Gastrocnemius medialis (tissue), 4 donors: Measurements from ENCODE around the gene POLD3. TPM values are rescaled to one million over a fixed set of nuclear protein-coding genes. Genes with fewer than 3 reads are reported as not detected.

Experiments
- ATAC-seq, 2 donors: fragments of 150-250 bp; one replicate each; pipeline ENCODE4 v1.9.1; 2016
- DNase-seq, 2 donors: peaks; one replicate each; pipeline ENCODE4 v3.0.0-alpha.2; 2019
- H3K27ac ChIP-seq, 4 donors: fragments of 200-600 bp; sonication (generic); 1 replicate in 1 of 4; 2 replicates in 3 of 4; pipeline ENCODE4 v1.5.1; 2016 to 2018; ENCODE audit warnings: mild to moderate bottlenecking in 2 of 4, moderate library complexity in 1 of 4
- H3K27me3 ChIP-seq, 3 donors: fragments of 200-600 bp; sonication (generic) in 2 of 3; 1 replicate in 1 of 3; 2 replicates in 2 of 3; pipeline versions ENCODE4 v1.5.1 to v1.6.0; 2016 to 2019; ENCODE audit warnings: mild to moderate bottlenecking in 1 of 3, moderate library complexity in 1 of 3
- H3K36me3 ChIP-seq, 2 donors: fragments of 200-600 bp; sonication (generic) in 1 of 2; one replicate each; pipeline ENCODE4 v1.5.1; 2017 to 2018
- H3K4me1 ChIP-seq, 2 donors: fragments of 200-600 bp; sonication (generic) in 1 of 2; one replicate each; pipeline ENCODE4 v1.5.1; 2016 to 2017; ENCODE audit warnings: mild to moderate bottlenecking in 2 of 2
- H3K4me3 ChIP-seq, 4 donors: fragments of 200-600 bp; sonication (generic) in 3 of 4; 1 replicate in 1 of 4; 2 replicates in 3 of 4; pipeline ENCODE4 v1.5.1; 2016 to 2019; ENCODE audit warnings: mild to moderate bottlenecking in 2 of 4
- H3K9me3 ChIP-seq, 3 donors: fragments of 200-600 bp; sonication (generic) in 2 of 3; 1 replicate in 1 of 3; 2 replicates in 2 of 3; pipeline ENCODE4 v1.5.1; 2016 to 2019
- CTCF ChIP-seq, 5 experiments: fragments of 450-650 bp in 3 of 5; fragments of 200-600 bp in 2 of 5; sonication (generic) in 2 of 5; IDR thresholded peaks in 4 of 5; conservative IDR thresholded peaks in 1 of 5; 1 replicate in 4 of 5; 2 replicates in 1 of 5; pipeline ENCODE4 v1.5.1; 2016 to 2019; ENCODE audit warnings: antibody characterized with exemption in 5 of 5, mild to moderate bottlenecking in 3 of 5, moderate library complexity in 3 of 5
- POLR2A ChIP-seq, 2 donors: fragments of 450-650 bp; IDR thresholded peaks; one replicate each; pipeline ENCODE4 v1.6.1; 2017; ENCODE audit warnings: antibody characterized with exemption in 2 of 2, mild to moderate bottlenecking in 2 of 2, moderate library complexity in 2 of 2
- in situ Hi-C, 4 donors: fragments of 200-750 bp; cut with MboI; loops; one replicate each; pipeline versions ENCODE4 v1.15.0 to v1.8.0; 2017; ENCODE audit warnings: low sequenced_read_pairs in 4 of 4
- intact Hi-C: fragments of 100-400 bp; cut with DNase I; formaldehyde crosslinking; loops from one replicate; pipeline ENCODE4 v1.15.1; 2023; ENCODE audit warnings: low total_unique reads
- total RNA-seq, 4 donors: library from RNA; depleted of rRNA; stranded (reverse); fragments of >200 nt; gene quantifications; one replicate each; pipeline versions ENCODE4 v1.1.0 to v1.2.3, GENCODE V29; 2016

The POLD3 gene
- total RNA-seq, 4 donors from 2014 or later, result 4.6 to 6.4 (median 5.8) TPM

- TF ChIP-seq CTCF (IDR thresholded peaks at IDR 0.05 in 4 of 5, conservative IDR thresholded peaks at IDR 0.05 in 1 of 5), result no peak
- Histone ChIP-seq H3K27ac (no peak overlapping the region), H3K4me1 (no peaks in the 10 kb centered on the region), H3K27me3 (no peaks in the 10 kb centered on the region), H3K36me3 (peaks cover 0 to 10% of the 10 kb centered on the region in 2 donors), H3K9me3 (no peaks in the 10 kb centered on the region), H3K4me3 (no peak overlapping the region)
- peak; percentile 46 to 64 for ATAC-seq
- intact Hi-C loops (no loop called here), in situ Hi-C loops (no loop called here)
- no peak for DNase-seq
Observed at GRCh38 chr11:74636630-74637184, 44.3 kb downstream of the POLD3 start.

- DNase-seq (no peak), ATAC-seq (no peak)
- no peaks in the 10 kb centered on the region for H3K9me3 ChIP-seq
- no peaks in the 10 kb centered on the region for H3K27me3 ChIP-seq
- no peak overlapping the region for H3K4me3 ChIP-seq
- H3K27ac ChIP-seq, result no peak overlapping the region
- H3K36me3 ChIP-seq, result peaks cover 0 to 10% of the 10 kb centered on the region in 2 donors
- in situ Hi-C loops, result no loop called here
- H3K4me1 ChIP-seq, result no peaks in the 10 kb centered on the region
- intact Hi-C loops, result no loop called here
- no peak for TF ChIP-seq CTCF (IDR thresholded peaks at IDR 0.05 in 4 of 5, conservative IDR thresholded peaks at IDR 0.05 in 1 of 5)
- TF ChIP-seq POLR2A (IDR thresholded peaks at IDR 0.05), result no peak
Observed at GRCh38 chr11:74637700-74638099, 45.3 kb downstream of the POLD3 start.

GRCh38 chr11:74638869-74639268 is 46.5 kb downstream of the POLD3 start:
- TF ChIP-seq CTCF (IDR thresholded peaks at IDR 0.05 in 4 of 5, conservative IDR thresholded peaks at IDR 0.05 in 1 of 5) (no peak), POLR2A (IDR thresholded peaks at IDR 0.05) (no peak)
- in situ Hi-C loops, result no loop called here

GRCh38 chr11:74639533-74639932 is 47.2 kb downstream of the POLD3 start:
- TF ChIP-seq CTCF (IDR thresholded peaks at IDR 0.05 in 4 of 5, conservative IDR thresholded peaks at IDR 0.05 in 1 of 5), result no peak
- no peak for TF ChIP-seq POLR2A (IDR thresholded peaks at IDR 0.05)
- H3K27ac ChIP-seq, result no peak overlapping the region
- in situ Hi-C loops (no loop called here), intact Hi-C loops (no loop called here)
- H3K36me3 ChIP-seq, result peaks cover 0 to 10% of the 10 kb centered on the region in 2 donors
- DNase-seq (no peak), ATAC-seq (no peak)
- no peak overlapping the region for H3K4me3 ChIP-seq
- H3K27me3 ChIP-seq, result no peaks in the 10 kb centered on the region
- H3K4me1 ChIP-seq, result no peaks in the 10 kb centered on the region
- no peaks in the 10 kb centered on the region for H3K9me3 ChIP-seq

More at GRCh38 chr11:74638869-74639268, 46.5 kb downstream of the POLD3 start:
- intact Hi-C loops, result no loop called here
- ATAC-seq (no peak), DNase-seq (no peak)
- Histone ChIP-seq H3K36me3 (peaks cover 0 to 10% of the 10 kb centered on the region in 2 donors), H3K27ac (no peak overlapping the region), H3K4me3 (no peak overlapping the region), H3K9me3 (no peaks in the 10 kb centered on the region), H3K27me3 (no peaks in the 10 kb centered on the region), H3K4me1 (no peaks in the 10 kb centered on the region)

GRCh38 chr11:74641289-74641688 is 48.9 kb downstream of the POLD3 start:
- H3K36me3 ChIP-seq, result peaks cover 0 to 10% of the 10 kb centered on the region in 2 donors
- no peak for TF ChIP-seq POLR2A (IDR thresholded peaks at IDR 0.05)
- TF ChIP-seq CTCF (IDR thresholded peaks at IDR 0.05 in 4 of 5, conservative IDR thresholded peaks at IDR 0.05 in 1 of 5), result no peak
- in situ Hi-C loops, result no loop called here
- no peaks in the 10 kb centered on the region for H3K9me3 ChIP-seq
- H3K27me3 ChIP-seq, result no peaks in the 10 kb centered on the region
- no peak for ATAC-seq
- H3K4me3 ChIP-seq, result no peak overlapping the region
- no peak for DNase-seq
- H3K4me1 ChIP-seq, result no peaks in the 10 kb centered on the region
- no peak overlapping the region for H3K27ac ChIP-seq
- intact Hi-C loops, result no loop called here
